ENCODE data around the gene PTPN4. TPM values are rescaled to one million over a fixed set of nuclear protein-coding genes. Genes with fewer than 3 reads are reported as not detected.

PTPN4 gene
- total RNA-seq, 1 experiment from 2014 or later = 80.5 TPM

DNA sequence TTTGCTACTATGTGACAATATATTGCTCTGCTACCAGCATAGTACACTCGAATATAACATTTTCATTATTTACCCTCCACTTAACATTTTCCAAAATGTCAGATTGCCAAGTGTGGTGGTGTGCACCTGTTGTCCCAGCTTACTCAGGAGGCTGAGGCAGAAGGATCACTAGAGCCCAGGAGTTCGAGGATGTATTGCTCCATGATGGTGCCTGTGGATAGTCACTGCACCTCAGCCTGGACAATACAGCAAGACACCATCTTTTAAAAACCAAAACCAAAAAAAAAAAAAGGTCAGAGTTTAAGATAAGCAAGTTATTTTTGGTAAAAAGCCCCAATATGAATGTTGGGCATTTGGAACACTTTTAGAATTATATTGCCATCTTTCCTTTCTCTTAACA is 178.0 kb downstream of the PTPN4 start:
- no peak overlapping the region for H3K4me3 Mint-ChIP-seq
- peaks cover 13 to 42% (median 41%) of the 10 kb centered on the region in 3 experiments; a peak in 6 of 7 replicates for H3K36me3 Mint-ChIP-seq (ENCODE audit: insufficient read depth in 1 of 3, low read depth in 3 of 3)
- Histone ChIP-seq H2AK5ac (ENCODE audit: insufficient read length, low read length) (no peak overlapping the region), H4K8ac (replicated peaks; ENCODE audit: insufficient read length, low read depth, low read length) (no peak overlapping the region), H3K23me2 (ENCODE audit: insufficient read length, low read depth, low read length, poor library complexity, severe bottlenecking) (no peaks in the 10 kb centered on the region), H3K4ac (ENCODE audit: low read depth, low read length) (no peak overlapping the region), H3K56ac (ENCODE audit: insufficient read length, low read depth, low read length) (no peak overlapping the region), H3K4me2 (ENCODE audit: insufficient read depth, insufficient read length, low read length) (no peak overlapping the region), H3K9me3 (ENCODE audit: control insufficient read depth, low read depth, low read length) (no peaks in the 10 kb centered on the region), H4K91ac (ENCODE audit: insufficient read length, low read depth, low read length) (no peak overlapping the region), H4K5ac (ENCODE audit: insufficient read length, low read depth, low read length) (no peak overlapping the region), H2BK5ac (ENCODE audit: insufficient read length, low read length) (no peak overlapping the region), H2BK12ac (ENCODE audit: insufficient read length, low read depth, low read length) (no peak overlapping the region), H3K9ac (ENCODE audit: extremely low read depth, insufficient read length, low read length) (no peak overlapping the region), H3K14ac (ENCODE audit: insufficient read depth, low read length) (no peak overlapping the region), H3K27ac (ENCODE audit: insufficient read length, low read depth, low read length) (no peak overlapping the region), H2BK120ac (ENCODE audit: low read depth, low read length, poor library complexity, severe bottlenecking) (no peak overlapping the region), H3K18ac (ENCODE audit: insufficient read length, low read depth, low read length) (no peak overlapping the region), H2BK15ac (ENCODE audit: low read depth, low read length) (no peak overlapping the region), H2BK20ac (ENCODE audit: low read depth, low read length, poor library complexity, severe bottlenecking) (no peak overlapping the region), H3K79me2 (ENCODE audit: insufficient read depth, low read length) (no peaks in the 10 kb centered on the region), H3T11ph (ENCODE audit: low read length) (no peak overlapping the region), H3K23ac (ENCODE audit: insufficient read length, low read depth, low read length) (no peak overlapping the region), H3K27me3 (ENCODE audit: insufficient read depth, low read length) (no peaks in the 10 kb centered on the region), H3K79me1 (ENCODE audit: insufficient read depth, low read depth, low read length, poor library complexity, severe bottlenecking) (no peaks in the 10 kb centered on the region), H3K4me1 (ENCODE audit: insufficient read depth, low read length) (no peaks in the 10 kb centered on the region), H4K20me1 (ENCODE audit: control insufficient read depth, insufficient read depth, insufficient read length) (no peaks in the 10 kb centered on the region), H2AFZ (ENCODE audit: low read length) (no peak overlapping the region)
- DNase-seq = no peak
- TF ChIP-seq CTCF (conservative IDR thresholded peaks at IDR 0.05) = no peak
- WGBS (ENCODE audit: extremely low coverage, insufficient read length, low lambda C conversion rate) = 100% methylated on average over 1 of the region's 2 CpGs
- H3K4me1 Mint-ChIP-seq = no peaks in the 10 kb centered on the region
- no peaks in the 10 kb centered on the region for H3K27me3 Mint-ChIP-seq (ENCODE audit: low read depth)
- no peak overlapping the region for H3K27ac Mint-ChIP-seq
- no peaks in the 10 kb centered on the region for H3K9me3 Mint-ChIP-seq
